ENCODE results near the gene HRK. TPM values are rescaled to one million over a fixed set of nuclear protein-coding genes. Genes with fewer than 3 reads are reported as not detected.

HRK gene
- total RNA-seq, 1 experiment from 2014 or later, result 0.29 TPM

DNA sequence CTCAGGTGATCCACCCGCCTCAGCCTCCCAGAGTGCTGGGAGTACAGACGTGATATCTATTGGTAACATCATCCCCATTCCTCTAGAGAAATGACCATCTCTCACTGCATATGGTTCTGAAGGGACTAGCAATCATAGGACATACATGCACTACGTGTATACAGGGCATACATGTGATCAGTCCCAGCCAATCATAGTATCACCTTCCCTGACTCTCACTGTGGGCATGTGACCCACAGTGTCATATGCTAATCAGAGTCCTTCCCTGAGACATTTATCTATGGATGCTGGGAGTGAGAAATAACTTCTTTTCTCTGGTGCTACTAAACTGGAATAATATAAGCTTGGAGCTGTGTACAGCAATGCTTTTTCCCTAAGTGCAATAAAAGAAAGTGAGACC is 17.4 kb upstream of the HRK start:
- DNase-seq (ENCODE audit: low read depth), result peak; percentile 28

DNA sequence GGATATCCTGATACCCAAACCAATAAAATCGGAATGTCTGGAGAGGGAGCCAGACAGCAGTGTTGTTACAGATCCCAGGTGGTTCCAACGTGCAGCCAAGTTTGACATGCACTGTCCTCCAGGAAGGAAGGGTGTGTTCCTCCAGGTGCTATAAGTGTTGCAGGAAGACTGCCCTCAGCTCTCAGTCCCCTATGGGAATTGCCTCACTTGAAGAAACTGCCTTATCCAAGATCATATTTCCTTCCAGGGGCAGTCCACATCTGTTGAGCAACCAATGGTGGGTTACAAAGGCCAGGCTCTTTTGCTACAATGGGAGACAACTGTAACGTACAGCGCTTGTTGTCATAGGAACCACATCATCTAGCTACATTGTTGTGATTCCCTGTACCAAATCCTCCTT is 16.2 kb upstream of the HRK start:
- DNase-seq (ENCODE audit: low read depth), result no peak

DNA sequence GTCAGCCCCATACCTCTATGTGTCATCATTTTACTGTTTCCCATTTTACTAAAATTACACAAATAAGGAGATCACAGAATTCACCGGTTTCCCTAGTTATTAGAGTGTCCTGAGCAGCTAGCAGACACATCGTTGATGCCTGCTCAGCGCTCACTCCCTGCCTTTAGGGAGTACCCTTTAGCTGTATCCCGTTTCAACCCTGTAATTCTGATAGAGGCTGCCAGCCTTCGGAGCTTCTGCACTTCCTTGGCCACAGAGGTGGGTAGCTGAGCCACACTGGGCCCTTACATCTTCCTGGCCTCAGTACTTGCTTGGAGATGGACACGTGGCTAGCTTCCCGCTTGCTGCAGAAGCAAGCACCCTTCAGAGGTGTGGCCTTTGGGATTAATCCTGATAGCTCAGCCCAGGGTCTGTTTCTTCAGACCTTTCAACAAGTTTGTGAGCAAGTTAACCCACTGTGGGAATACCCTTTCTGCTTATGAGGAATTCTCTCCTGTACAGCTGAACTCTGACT is 15.2 kb upstream of the HRK start:
- DNase-seq (ENCODE audit: low read depth), result no peak

DNA sequence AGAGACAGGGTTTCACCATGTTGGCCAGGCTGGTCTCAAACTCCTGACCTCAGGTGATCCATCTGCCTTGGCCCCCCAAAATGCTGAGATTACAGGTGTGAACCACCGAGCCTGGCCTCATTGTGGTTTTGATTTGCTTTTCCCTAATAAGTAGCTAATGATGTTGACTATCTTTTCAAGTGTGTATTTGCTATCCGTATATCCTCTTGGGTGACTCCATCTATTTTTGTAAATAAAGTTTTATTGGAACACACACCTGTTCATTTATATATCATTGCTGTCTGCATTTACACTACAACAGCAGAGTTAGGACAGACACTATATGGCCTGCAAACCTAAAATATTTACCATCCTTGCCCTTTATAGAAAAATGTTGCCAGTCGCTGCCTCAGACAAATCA is 13.7 kb upstream of the HRK start:
- DNase-seq (ENCODE audit: low read depth), result no peak

DNA sequence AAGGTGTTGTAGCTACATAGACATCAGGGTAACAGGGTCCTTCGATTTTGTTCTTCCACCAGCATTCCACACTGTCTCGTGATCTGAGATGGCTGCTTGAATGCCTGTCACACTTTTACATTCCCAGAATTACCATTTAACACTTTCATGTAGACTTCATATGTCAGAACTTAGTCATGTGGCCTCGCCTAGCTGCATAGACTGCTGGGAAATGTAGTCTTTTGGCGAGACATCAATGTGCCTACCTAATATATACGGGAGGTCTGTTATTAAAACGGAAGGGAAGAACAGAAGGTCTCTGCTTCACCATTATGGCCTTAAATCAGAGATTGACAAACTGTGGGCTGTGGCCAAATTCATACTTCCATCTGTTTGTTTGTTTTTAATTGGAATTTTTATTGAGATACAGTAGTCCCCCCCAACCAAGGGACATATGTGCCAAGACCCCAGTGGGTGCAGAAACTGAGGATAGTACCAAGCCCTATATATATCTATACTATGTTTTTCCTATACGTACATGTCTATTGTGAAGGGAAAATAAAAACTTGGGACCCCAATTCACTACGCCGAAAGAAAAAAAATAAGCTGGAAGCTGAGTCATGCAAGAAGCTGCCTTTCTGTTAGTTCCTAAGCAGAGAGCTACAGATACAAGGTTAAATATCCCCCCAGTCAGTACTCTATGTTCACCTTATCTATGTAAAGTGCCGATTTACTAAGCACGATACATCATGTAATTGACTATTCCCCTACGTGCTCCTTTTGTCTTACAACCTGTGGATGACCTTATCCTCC is 11.3 kb upstream of the HRK start:
- DNase-seq (ENCODE audit: low read depth), result peak; percentile 33

DNA sequence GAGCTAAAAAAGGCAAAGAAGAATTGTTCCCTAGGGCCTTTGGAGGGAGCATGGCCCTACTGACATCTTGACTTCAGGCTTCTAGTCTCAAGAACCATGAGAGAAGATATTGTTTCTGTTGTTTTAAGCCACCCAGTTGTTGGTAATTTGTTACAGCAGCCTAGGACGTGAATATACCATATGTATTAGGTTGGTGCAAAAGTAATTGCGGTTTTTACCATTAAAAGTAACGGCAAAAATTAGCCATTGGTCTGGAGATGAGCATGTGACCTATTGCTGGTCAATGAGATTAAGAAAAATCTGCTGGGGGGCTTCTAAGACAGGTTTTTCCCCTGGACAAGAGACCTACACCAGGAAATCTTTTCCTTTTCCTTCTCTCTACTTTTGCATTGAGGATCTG is 9.8 kb upstream of the HRK start:
- no peak for DNase-seq (ENCODE audit: low read depth)

DNA sequence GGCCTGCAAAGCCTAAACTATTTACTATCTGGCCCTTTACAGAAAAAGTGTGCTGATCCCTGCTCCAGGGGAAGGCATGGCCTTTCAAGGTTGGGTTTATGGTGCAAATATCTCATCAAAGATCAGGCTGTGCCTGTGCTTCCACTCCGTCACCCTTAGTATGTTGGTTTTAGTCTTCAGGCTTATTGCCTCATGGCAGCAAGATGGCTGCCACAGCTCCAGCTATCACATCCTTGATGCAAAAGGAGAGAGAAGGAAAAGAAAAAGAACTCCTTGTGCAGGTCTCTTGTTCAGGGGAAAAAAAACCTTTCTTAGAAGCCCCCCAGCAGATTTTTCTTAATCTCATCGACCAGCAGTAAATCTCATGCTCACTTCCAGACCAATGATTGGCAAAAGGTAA is 9.1 kb upstream of the HRK start:
- DNase-seq (ENCODE audit: low read depth), result no peak

DNA sequence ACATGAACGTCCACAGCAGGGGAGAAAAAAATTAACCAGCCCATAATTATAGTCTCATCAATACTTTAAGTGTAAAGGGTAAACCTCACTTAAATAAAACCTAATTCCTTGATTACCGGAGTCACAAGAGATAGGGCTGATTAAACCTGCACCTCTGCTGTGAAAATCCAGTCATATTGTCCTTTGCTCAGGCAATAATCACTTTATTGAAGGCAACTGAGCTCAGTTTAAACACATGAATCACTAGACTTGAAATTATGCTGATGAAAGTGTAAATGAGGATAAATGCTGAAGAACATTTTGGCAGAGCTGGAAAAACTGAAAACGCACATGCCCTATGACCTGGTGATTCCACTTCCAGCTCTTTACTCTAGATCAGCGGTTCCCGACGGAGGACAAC is 6.7 kb upstream of the HRK start:
- no peak for DNase-seq (ENCODE audit: low read depth)

DNA sequence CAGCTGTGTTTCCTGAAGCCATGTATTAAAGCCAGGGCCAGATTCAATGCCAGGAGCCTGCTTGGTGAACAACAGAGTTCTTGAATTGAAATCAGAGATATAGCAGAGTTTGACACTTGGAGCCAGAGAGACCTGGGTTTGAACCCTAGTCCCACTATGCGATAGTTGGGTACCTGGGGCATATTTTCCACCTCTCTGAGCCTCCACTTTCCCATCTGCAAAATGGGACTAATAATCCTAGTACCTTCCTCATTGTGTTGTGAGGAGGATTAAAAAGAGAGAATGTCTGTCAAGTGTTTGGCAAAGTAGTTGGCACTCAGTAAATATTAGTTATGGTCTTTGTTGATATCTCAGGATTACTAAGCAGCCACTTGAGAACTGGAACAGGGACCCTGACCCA is 6.0 kb upstream of the HRK start:
- DNase-seq (ENCODE audit: low read depth), result no peak

DNA sequence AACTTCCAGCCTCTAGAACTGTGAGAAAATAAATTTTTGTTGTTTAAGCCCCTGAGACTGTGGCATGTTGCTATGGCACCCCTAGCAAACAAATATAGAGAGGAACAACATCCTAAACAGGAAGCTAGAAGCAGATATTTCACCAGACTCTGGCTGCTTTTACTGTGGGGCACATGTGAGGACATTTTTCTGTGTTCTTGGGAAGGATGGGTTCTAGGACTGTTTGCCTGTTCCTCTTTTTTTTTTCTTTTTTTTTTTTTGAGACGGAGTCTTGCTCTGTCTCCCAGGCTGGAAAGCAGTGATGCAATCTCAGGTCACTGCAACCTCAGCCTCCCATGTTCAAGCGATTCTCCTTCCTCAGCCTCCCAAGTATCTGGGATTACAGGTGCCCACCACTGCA is 4.2 kb upstream of the HRK start:
- DNase-seq (ENCODE audit: low read depth), result no peak

DNA sequence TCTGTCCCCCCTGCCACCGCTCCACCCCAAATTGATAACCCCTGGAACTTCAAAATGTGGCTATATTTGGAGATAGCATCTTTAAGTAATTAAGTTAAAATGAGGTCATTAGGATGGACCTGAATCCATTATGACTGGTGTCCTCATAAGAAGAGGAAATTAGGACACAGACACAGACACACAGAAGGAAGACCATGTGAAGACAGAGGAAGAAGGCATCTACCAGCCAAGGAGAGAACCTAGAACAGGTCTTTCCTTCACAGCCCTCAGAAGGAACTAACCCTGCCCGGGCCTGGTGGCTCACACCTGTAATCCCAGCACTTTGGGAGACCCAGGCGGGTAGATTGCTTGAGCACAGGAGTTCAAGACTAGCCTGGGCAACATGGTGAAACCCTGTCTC is 3.6 kb upstream of the HRK start:
- DNase-seq (ENCODE audit: low read depth), result no peak

DNA sequence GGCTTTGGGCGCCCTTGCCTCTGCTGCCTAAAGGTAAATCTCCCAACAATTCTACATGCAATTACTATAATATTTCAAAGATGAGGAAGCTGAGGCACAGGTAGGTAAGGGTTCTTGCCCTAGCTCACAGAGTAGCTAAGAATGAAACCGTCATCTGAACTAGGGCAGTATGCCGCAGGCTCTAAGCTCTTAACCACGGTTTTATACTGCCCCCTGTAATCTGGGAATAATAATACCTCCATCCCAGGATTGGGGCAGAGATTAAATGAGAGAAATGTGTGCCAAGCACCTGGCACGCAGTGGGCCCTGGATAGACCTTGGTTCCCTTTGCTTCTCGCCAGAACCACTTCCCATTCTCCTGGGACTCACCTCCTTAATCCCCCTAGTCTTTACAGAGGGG is 1.5 kb upstream of the HRK start:
- peak; percentile 30 for DNase-seq (ENCODE audit: low read depth)

DNA sequence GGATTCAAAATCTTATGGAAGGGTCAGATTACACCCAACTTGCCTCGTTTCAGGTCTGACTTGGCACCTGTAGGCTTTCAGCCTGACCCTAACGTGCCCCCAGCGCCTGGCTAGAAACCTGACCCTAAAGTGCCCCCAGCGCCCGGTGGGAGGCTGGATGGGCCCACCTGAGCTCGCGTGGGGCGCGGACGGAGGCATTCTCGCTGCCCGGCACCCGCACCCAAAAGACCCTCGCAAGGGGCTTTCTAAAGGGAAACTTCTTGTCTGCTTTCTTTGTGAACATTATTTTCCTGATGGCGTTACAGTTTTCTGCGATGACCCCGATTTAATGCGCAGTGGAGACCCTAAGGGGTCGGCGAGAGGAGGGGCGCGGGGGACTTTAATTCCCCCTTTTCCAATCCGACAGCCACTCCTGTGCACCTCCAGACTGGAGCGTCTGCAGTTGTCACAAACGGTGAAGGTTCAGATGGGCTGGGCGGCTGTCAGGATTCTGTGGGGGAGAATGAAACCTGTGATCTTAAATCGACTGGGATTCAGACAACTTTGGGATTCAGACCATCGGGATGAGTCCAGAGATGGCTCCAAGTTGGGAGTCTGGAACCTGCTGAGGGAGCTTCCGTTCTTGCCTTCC is 751 bp upstream of the HRK start:
- no peak for DNase-seq (ENCODE audit: low read depth)

DNA sequence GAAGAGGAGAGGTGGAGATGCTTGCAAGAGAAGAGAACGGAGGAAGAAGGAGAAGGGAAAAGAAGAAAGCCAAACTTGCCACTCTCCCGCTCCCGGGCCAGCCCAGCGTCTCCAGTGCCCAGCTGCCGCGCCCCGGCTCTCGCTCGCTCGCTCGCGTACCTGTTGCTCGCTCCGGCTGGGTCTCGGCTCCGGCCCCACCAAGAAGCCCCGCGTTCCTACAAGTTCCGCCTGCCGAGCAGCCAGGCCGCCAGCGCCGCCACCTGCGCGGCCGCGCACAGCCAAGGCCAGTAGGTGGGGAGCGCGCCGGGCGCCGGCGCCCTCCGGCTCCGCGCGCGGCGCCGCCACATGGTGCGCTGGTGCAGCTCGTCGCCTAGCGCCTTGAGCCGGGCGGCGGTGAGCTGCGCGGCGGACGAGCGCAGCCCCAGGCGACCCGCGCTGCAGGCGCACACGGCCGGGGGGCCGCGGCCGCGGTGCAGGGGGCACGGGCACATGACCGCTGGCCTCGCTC is 370 bp downstream of the HRK start:
- DNase-seq (ENCODE audit: low read depth), result peak; percentile 70

DNA sequence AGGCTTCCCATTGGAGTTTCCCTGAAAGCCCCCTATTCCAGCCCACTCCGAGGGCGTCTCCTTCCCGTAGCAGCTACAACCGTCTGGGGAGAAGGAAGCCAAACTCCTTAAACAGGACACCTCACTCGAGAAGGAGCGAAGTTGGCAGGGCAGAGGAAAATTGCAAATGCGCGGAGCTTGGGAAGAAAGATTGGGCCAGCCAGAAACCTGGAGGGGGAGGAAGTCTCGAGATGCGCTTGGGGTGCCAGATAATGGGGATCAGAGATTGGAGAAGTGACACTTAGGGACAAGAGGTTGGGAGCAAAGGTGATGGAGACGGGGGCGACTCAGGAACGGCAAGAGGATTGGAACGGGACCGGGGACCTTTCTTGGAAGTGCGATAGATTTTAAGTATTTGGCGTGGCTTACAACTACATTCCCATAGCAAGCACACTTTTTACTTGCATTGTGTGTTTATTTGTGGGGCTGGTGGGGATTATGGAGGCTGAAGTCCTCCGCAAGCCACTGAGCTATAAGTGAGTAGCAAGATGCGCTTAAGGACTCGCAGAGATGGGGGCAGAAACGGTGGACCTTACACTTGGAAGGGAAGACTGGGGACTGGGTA is 926 bp downstream of the HRK start:
- DNase-seq (ENCODE audit: low read depth), result no peak

DNA sequence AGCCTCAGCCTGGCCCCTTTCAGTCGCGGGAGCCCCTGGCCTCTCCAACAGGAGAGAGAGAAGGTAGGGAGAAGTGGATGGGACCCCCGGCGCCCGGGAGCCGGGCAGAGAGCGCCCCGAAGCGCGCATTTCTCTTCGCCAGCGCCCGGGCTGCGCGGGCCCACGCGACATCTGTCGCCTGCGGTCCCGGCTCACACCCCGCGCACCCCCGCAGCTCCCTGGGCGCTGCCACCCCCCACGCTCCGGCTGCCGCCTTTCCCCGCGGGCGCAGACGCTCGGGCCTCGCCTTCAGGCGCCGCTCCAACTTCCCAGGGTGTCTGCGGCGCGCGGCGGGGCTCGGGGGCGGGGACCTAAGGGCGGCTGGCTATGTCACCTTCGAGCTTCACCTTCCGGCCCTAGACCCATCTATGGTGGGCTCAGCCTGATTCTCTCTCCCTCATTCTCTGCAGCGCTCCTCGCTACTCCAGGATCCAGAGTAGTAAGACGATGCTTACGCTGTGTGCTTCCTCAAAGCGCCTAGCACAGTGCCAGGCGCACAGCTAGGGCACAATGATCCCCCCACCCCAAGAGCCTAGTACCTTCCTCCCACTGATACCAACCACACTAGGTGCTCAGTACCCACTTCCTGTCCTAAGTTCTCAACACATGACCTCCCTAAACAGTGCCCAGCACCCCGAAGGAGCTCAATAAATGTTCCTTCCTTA is 1.6 kb downstream of the HRK start:
- no peak for DNase-seq (ENCODE audit: low read depth)

DNA sequence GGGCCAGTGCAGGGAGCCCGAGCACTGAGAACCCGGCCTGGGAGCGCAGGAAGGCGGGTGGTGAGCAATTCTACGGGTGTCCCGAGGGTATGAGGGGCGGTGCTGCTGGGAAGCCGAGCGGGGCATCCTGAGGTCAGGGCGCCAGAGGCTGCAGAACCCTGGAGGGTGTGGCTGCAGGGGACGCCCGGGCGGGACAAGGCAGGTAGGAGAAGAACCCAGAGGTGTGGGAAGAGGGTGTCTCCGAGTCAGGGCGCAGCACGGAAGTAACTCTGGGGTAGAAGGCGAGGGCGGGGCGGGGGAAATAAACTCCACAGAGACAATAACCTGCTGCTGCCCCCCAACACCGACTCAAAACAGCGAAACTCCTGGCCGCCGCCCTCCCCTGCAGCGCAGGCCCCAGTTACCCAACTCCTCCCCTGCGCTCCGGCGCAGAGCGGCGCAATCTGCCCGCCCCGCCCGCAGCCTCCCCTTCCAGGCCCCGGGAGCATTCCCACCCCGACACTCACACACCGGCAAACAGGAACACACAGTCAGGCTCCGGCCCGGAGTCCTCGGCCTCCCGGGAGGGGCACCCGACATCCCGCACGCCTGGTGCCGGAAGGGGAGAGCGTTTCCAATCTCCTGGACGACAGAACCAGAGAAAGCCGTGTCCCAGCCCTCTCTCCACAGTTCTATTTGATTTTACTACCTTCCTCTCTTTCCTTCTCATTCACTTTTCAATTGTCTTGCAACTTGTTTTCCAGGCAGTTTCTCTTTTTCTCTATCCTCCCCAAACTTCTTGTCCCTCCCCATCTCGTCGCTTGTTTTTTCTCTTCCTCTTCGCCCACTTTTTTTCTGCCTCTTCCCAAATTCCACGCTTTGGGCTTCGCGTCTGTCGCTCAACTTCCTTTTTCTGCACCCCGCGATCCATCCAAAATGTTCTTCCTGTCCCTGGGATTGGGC is 2.4 kb downstream of the HRK start:
- DNase-seq (ENCODE audit: low read depth), result no peak

DNA sequence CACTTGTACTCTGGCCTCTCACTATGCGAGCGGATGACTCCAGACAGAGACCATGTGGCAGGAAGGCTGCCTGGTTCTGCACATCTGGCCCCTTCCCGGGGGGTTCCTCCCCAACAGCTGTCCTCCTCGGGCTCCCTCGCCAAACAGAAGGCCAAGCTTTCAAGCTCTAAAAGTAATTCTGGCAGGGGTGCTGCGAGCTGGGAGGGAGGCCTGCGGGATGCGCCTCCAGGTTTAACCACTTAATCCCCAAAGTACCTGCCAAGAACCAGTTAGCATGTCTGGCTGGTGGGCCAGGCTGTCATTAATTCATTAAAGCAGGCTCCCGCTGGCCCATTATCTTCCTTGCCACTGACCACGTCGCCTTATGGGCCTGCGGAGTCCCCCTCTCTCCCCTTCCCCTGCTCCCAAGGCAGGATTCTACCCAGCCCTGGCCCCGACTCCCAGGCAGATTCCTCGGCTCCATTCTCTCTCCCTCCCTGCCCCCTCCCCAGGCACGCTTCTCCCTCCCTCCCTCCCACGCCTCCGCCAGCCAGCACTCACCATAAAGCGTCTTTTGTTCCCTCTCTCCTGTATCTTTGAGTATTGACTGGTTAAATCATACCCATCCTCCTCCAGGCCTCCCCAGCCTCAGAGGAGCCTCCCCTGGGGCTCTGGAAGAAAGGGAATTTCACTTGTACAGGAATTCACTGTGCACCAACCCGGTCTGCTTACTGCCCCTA is 4.9 kb downstream of the HRK start:
- DNase-seq (ENCODE audit: low read depth), result no peak

DNA sequence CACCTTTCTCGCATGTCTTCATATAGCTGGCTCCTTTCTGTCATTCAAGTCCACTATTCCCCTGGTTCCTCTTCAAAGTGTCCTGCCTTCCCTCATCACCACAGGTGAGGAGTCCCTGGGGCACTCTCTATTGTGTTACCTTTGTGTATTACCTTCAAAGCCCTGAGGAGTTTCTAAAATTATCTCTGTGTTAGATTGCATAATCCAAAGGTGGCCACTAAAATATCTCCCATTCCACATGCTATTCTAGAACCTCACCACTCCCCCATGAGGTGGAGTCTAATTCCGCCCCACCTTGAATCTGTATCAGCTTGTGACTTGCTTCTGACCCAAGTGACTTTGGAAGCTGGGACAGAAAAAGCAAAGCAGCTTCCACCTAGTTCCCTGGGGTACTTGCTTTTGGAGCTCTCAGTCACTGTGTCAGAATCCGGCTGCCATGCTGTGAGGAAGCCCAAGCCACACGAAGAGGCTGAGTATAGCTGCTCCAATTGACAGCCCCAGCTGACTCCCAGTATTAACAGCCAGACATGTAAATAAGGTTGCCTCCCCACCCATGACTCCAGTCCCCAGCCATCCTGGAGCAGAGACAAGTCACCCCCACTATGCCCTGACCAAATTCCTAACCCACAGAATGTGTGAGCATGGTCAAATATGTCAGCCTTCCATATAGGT is 6.8 kb downstream of the HRK start:
- DNase-seq (ENCODE audit: low read depth), result no peak

DNA sequence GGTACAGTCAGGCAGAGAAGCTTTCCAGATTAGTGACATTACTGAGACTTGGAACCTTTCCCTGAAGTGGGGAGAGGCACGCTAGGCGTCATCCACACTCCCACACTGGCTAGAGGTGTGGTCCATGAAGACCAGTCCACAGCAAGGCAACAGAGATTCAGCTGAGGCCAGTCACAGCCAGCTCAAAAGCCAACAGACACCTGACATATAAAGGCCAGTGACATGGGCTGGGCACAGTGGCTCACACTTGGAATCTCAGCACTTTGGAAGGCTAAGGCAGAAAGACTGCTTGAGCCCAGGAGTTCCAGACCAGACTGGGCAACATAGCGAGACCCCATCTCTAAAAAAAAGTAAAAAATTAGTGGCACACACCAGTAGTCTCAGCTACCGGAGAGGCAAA is 10.9 kb downstream of the HRK start:
- no peak for DNase-seq (ENCODE audit: low read depth)
